ENCODE measurements around the gene TANGO6.

Gene TANGO6

DNA sequence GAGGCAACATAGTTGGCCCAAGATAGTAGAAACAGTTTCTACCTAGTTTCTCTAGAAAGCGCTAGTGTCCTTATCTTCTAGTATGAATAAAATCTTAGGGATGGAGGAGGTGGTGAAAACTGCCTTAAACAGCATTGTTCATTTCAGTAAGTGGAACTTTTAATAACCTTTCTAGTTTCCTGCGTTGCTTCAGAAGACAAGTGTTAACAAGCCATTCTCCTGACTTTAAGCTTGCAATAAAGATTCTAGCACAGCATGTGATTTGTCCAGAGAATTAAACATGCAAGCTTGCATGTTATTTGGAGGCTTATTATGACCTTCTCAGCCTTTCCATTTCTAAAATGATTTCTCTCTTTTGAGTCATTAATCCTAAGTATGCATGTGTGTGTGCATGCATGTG, 72.3 kb downstream of the TANGO6 start:
- H3K4me3 ChIP-seq (ENCODE audit: control insufficient read depth, low read depth, low read length) = no peak overlapping the region
- TF ChIP-seq, protein P1, sequence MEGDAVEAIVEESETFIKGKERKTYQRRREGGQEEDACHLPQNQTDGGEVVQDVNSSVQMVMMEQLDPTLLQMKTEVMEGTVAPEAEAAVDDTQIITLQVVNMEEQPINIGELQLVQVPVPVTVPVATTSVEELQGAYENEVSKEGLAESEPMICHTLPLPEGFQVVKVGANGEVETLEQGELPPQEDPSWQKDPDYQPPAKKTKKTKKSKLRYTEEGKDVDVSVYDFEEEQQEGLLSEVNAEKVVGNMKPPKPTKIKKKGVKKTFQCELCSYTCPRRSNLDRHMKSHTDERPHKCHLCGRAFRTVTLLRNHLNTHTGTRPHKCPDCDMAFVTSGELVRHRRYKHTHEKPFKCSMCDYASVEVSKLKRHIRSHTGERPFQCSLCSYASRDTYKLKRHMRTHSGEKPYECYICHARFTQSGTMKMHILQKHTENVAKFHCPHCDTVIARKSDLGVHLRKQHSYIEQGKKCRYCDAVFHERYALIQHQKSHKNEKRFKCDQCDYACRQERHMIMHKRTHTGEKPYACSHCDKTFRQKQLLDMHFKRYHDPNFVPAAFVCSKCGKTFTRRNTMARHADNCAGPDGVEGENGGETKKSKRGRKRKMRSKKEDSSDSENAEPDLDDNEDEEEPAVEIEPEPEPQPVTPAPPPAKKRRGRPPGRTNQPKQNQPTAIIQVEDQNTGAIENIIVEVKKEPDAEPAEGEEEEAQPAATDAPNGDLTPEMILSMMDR (conservative IDR thresholded peaks at IDR 0.05; ENCODE audit: control insufficient read depth, insufficient read depth, low read depth, low read length) = no peak
- no peak for DNase-seq (ENCODE audit: low read depth)

GRCh38 chr16:68917541-68917940, 74.2 kb downstream of the TANGO6 start:
- H3K4me3 ChIP-seq (ENCODE audit: control insufficient read depth, low read depth, low read length) = no peak overlapping the region
- no peak for DNase-seq (ENCODE audit: low read depth)
- TF ChIP-seq, protein P1 (conservative IDR thresholded peaks at IDR 0.05; ENCODE audit: control insufficient read depth, insufficient read depth, low read depth, low read length) = no peak

GRCh38 chr16:68920349-68920748, 77.0 kb downstream of the TANGO6 start:
- no peak overlapping the region for H3K4me3 ChIP-seq (ENCODE audit: control insufficient read depth, low read depth, low read length)
- TF ChIP-seq, protein P1 (conservative IDR thresholded peaks at IDR 0.05; ENCODE audit: control insufficient read depth, insufficient read depth, low read depth, low read length) = no peak
- no peak for DNase-seq (ENCODE audit: low read depth)

GRCh38 chr16:68921637-68922036, 78.3 kb downstream of the TANGO6 start:
- TF ChIP-seq, protein P1 (conservative IDR thresholded peaks at IDR 0.05; ENCODE audit: control insufficient read depth, insufficient read depth, low read depth, low read length) = no peak
- DNase-seq (ENCODE audit: low read depth) = peak; percentile 51
- no peak overlapping the region for H3K4me3 ChIP-seq (ENCODE audit: control insufficient read depth, low read depth, low read length)

DNA sequence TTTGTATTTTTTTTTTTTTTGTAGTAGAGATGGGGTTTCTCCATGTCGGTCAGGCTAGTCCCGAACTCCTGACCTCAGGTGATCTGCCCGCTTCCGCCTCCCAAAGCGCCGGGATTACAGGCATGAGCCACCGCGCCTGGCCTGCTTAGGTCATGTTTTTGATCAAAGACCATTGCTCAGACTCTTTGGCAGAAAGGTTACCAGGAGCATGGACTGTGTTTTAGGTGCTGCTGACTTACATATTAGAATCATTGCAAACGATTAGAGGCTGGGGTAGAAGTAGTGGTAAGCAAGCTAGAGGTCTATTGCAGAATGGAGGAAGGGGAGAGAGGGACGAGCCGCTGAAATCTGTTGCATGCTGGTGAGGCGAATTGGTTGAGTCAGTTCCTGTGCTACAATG, 79.8 kb downstream of the TANGO6 start:
- TF ChIP-seq, protein P1 (conservative IDR thresholded peaks at IDR 0.05; ENCODE audit: control insufficient read depth, insufficient read depth, low read depth, low read length) = no peak
- H3K4me3 ChIP-seq (ENCODE audit: control insufficient read depth, low read depth, low read length) = no peak overlapping the region
- DNase-seq (ENCODE audit: low read depth) = no peak

DNA sequence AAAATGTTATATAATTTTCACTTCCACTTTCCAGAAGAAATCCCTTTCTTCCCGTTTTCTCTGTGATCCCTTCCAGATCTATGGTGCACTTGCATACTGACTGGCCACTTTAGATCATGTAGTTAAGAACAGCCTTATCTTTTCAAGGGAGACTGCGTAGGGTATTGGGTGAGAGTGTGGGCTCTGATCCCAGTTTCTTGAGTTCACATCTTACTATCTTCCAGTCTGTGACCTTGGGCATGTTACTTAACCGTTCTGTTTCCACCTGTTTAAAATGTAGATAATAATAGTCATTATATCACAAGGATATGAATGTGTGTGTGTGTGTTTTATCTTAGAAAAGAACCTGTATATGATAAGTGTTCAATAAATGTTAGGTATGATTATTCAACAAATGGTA, 83.7 kb downstream of the TANGO6 start:
- no peak for DNase-seq (ENCODE audit: low read depth)
- TF ChIP-seq, protein P1 (conservative IDR thresholded peaks at IDR 0.05; ENCODE audit: control insufficient read depth, insufficient read depth, low read depth, low read length) = no peak
- H3K4me3 ChIP-seq (ENCODE audit: control insufficient read depth, low read depth, low read length) = no peak overlapping the region

- no peak overlapping the region for H3K4me3 ChIP-seq (ENCODE audit: control insufficient read depth, low read depth, low read length)
- DNase-seq (ENCODE audit: low read depth) = no peak
- TF ChIP-seq, protein P1 (conservative IDR thresholded peaks at IDR 0.05; ENCODE audit: control insufficient read depth, insufficient read depth, low read depth, low read length) = no peak
Measured at GRCh38 chr16:68931196-68931595, 87.9 kb downstream of the TANGO6 start.
